Neural cell (in vitro differentiated cells): Measurements from ENCODE around the gene PCED1A. TPM values are rescaled to one million over a fixed set of nuclear protein-coding genes. Genes with fewer than 3 reads are reported as not detected.

Experiments
- H2AFZ ChIP-seq: fragments of 200-600, 300-800 bp; sonication (generic), shearing (Covaris generic); 2 replicates; pipeline ENCODE4 v1.6.0; 2014; ENCODE audit warnings: low read depth, mild to moderate bottlenecking, antibody characterized with exemption, low read length, moderate library complexity
- H3F3A ChIP-seq: fragments of 200-600 bp; shearing (Covaris generic); 2 replicates; pipeline ENCODE4 v1.6.1; 2016; ENCODE audit warnings: mild to moderate bottlenecking, moderate library complexity, mixed read lengths, antibody characterized with exemption, low read length; ENCODE audit not compliant: insufficient read depth, poor library complexity, severe bottlenecking
- H3K27ac ChIP-seq: fragments of 200-600, 300-800 bp; sonication (generic), shearing (Covaris generic); 2 replicates; pipeline ENCODE4 v1.5.1; 2014; ENCODE audit warnings: mild to moderate bottlenecking, low read length, moderate library complexity
- H3K27me3 ChIP-seq: fragments of 300-800, 200-600 bp; sonication (generic), shearing (Covaris generic); 2 replicates; pipeline ENCODE4 v1.6.0; 2014; ENCODE audit warnings: mild to moderate bottlenecking, low read depth, low read length, moderate library complexity; ENCODE audit not compliant: insufficient read depth
- H3K36me3 ChIP-seq: fragments of 300-800, 200-600 bp; sonication (generic), shearing (Covaris generic); 2 replicates; pipeline ENCODE4 v1.5.1; 2014; ENCODE audit warnings: mild to moderate bottlenecking, antibody characterized with exemption, low read length, moderate library complexity; ENCODE audit not compliant: insufficient read depth
- H3K4me2 ChIP-seq: fragments of 300-800, 200-600 bp; sonication (generic), shearing (Covaris generic); 2 replicates; pipeline ENCODE4 v1.6.0; 2014; ENCODE audit warnings: mild to moderate bottlenecking, low read length
- H3K4me3 ChIP-seq: fragments of 300-800, 200-600 bp; sonication (generic), shearing (Covaris generic); 2 replicates; pipeline ENCODE4 v1.5.1; 2014; ENCODE audit warnings: mild to moderate bottlenecking, low read length, moderate library complexity
- H3K79me2 ChIP-seq: fragments of 200-600 bp; shearing (Covaris generic); replicated peaks from 2 replicates; pipeline ENCODE4 v1.6.0; 2014; ENCODE audit warnings: mild to moderate bottlenecking, low read length, moderate library complexity; ENCODE audit not compliant: insufficient read depth
- H3K9ac ChIP-seq: fragments of 300-800, 200-600 bp; sonication (generic), shearing (Covaris generic); 2 replicates; pipeline ENCODE4 v1.6.1; 2016; ENCODE audit warnings: mild to moderate bottlenecking, low read length, mixed read lengths
- H3K9me2 ChIP-seq: fragments of 200-600 bp; shearing (Covaris generic); 2 replicates; pipeline ENCODE4 v1.6.1; 2016; ENCODE audit warnings: mild to moderate bottlenecking, low read length, mixed read lengths; ENCODE audit not compliant: insufficient read depth
- H3K9me3 ChIP-seq: fragments of 200-600, 300-800 bp; sonication (generic), shearing (Covaris generic); 2 replicates; pipeline ENCODE4 v1.6.1; 2016; ENCODE audit warnings: mild to moderate bottlenecking, mixed run types, low read length, moderate library complexity, mixed read lengths
- H4K20me1 ChIP-seq: fragments of 200-600 bp; shearing (Covaris generic); 2 replicates; pipeline ENCODE4 v1.6.1; 2016; ENCODE audit warnings: mild to moderate bottlenecking, mixed run types; ENCODE audit not compliant: insufficient read depth
- EP300 ChIP-seq: fragments of 450-650 bp; conservative IDR thresholded peaks from 2 replicates; pipeline ENCODE4 v1.6.1; 2014; ENCODE audit warnings: antibody characterized with exemption, mild to moderate bottlenecking, moderate library complexity; ENCODE audit not compliant: poor library complexity, severe bottlenecking
- EZH2 ChIP-seq: fragments of 200-600, 300-800 bp; shearing (Covaris generic), sonication (generic); IDR thresholded peaks from 2 replicates; pipeline ENCODE4 v1.6.1; 2014; ENCODE audit warnings: antibody characterized with exemption, low read length, borderline replicate concordance, mild to moderate bottlenecking; ENCODE audit not compliant: insufficient read depth, poor library complexity, severe bottlenecking
- MXI1 ChIP-seq: fragments of 450-650 bp; conservative IDR thresholded peaks from 2 replicates; pipeline ENCODE4 v1.6.1; 2014; ENCODE audit warnings: antibody characterized with exemption, mild to moderate bottlenecking; ENCODE audit not compliant: poor library complexity, severe bottlenecking
- POLR2AphosphoS5 ChIP-seq: IDR thresholded peaks from 2 replicates; pipeline ENCODE4 v1.6.1; 2012
- RAD21 ChIP-seq: fragments of 450-650 bp; conservative IDR thresholded peaks from 2 replicates; pipeline ENCODE4 v1.6.1; 2014; ENCODE audit warnings: antibody characterized with exemption, mild to moderate bottlenecking, moderate library complexity
- SMC3 ChIP-seq: fragments of 450-650 bp; conservative IDR thresholded peaks from 2 replicates; pipeline ENCODE4 v1.6.1; 2014; ENCODE audit warnings: antibody characterized with exemption, mild to moderate bottlenecking, moderate library complexity; ENCODE audit not compliant: poor library complexity
- TAF1 ChIP-seq: IDR thresholded peaks from 2 replicates; pipeline ENCODE4 v1.6.1; 2012; ENCODE audit warnings: low read depth
- polyA plus RNA-seq: library from polyadenylated mRNA; depleted of rRNA; stranded (reverse); fragments of >200 nt; gene quantifications from 2 replicates; pipeline ENCODE4 v1.2.3, GENCODE V29; 2014
- TF ChIP-seq, protein P1 (sequence below): fragments of 450-650 bp; IDR thresholded peaks from 2 replicates; pipeline ENCODE4 v1.5.1; 2014; ENCODE audit warnings: antibody characterized with exemption, mild to moderate bottlenecking, moderate library complexity; ENCODE audit not compliant: poor library complexity, severe bottlenecking
- TF ChIP-seq, protein P2 (sequence below): IDR thresholded peaks from 2 replicates; pipeline ENCODE4 v1.6.1; 2012; ENCODE audit warnings: borderline replicate concordance

Gene PCED1A
- polyA plus RNA-seq, 1 donor from 2014 or later, result 132 TPM

DNA sequence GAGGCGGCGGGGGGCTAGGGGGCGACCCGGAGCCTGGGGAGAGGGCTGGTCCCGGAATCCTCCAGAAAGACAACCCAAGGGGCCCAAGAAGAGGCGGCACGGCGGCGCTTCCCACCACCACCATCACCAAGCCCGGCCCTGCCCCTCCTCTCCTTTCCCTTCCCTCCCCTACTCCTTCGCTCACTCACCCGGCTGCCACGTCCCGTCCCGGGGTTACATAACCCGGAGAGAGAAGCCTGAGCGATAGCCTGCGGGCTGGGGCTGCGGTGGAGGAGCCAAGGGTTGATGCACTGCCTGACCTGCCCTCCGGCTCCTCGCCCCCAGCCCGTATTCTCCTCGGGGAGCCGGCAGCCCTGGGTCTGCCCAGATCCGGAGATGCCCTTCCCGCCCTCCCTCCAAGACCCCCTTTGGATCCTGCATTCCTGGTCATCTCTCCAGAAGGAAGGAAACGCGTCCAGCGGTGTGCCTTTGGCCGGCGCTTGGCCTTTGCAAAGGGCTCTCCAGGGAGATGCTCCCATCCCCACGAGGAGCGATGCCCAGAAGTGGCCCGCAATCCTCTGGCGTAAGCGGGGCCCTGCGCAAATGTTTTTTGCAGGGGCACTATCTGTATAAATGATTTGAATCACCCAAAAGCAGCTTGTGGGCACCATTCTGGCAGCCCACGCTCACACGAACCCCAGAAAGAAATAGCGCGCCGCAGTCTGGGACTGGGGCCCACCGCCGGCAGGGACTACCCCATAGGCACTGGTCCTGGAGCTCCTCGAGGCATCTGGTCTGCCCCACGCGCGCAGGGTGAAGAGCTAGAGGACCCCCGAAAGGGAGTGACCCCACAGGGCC, 35.4 kb downstream of the PCED1A start:
- Histone ChIP-seq H3K4me2 (no peak overlapping the region), H3F3A (no peaks in the 10 kb centered on the region), H3K79me2 (no peaks in the 10 kb centered on the region), H3K9ac (no peak overlapping the region), H3K36me3 (no peaks in the 10 kb centered on the region), H4K20me1 (no peaks in the 10 kb centered on the region), H3K9me2 (no peaks in the 10 kb centered on the region), H3K27me3 (peaks cover 63% of the 10 kb centered on the region), H3K9me3 (no peaks in the 10 kb centered on the region), H3K27ac (no peak overlapping the region), H2AFZ (no peak overlapping the region), H3K4me3 (no peak overlapping the region)
- TF ChIP-seq, protein P1, sequence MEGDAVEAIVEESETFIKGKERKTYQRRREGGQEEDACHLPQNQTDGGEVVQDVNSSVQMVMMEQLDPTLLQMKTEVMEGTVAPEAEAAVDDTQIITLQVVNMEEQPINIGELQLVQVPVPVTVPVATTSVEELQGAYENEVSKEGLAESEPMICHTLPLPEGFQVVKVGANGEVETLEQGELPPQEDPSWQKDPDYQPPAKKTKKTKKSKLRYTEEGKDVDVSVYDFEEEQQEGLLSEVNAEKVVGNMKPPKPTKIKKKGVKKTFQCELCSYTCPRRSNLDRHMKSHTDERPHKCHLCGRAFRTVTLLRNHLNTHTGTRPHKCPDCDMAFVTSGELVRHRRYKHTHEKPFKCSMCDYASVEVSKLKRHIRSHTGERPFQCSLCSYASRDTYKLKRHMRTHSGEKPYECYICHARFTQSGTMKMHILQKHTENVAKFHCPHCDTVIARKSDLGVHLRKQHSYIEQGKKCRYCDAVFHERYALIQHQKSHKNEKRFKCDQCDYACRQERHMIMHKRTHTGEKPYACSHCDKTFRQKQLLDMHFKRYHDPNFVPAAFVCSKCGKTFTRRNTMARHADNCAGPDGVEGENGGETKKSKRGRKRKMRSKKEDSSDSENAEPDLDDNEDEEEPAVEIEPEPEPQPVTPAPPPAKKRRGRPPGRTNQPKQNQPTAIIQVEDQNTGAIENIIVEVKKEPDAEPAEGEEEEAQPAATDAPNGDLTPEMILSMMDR, result no peak
- TF ChIP-seq POLR2AphosphoS5, result no peak
- TF ChIP-seq TAF1, result no peak
- TF ChIP-seq SMC3, result no peak
- TF ChIP-seq EZH2, result no peak
- TF ChIP-seq EP300, result no peak
- TF ChIP-seq, protein P2, sequence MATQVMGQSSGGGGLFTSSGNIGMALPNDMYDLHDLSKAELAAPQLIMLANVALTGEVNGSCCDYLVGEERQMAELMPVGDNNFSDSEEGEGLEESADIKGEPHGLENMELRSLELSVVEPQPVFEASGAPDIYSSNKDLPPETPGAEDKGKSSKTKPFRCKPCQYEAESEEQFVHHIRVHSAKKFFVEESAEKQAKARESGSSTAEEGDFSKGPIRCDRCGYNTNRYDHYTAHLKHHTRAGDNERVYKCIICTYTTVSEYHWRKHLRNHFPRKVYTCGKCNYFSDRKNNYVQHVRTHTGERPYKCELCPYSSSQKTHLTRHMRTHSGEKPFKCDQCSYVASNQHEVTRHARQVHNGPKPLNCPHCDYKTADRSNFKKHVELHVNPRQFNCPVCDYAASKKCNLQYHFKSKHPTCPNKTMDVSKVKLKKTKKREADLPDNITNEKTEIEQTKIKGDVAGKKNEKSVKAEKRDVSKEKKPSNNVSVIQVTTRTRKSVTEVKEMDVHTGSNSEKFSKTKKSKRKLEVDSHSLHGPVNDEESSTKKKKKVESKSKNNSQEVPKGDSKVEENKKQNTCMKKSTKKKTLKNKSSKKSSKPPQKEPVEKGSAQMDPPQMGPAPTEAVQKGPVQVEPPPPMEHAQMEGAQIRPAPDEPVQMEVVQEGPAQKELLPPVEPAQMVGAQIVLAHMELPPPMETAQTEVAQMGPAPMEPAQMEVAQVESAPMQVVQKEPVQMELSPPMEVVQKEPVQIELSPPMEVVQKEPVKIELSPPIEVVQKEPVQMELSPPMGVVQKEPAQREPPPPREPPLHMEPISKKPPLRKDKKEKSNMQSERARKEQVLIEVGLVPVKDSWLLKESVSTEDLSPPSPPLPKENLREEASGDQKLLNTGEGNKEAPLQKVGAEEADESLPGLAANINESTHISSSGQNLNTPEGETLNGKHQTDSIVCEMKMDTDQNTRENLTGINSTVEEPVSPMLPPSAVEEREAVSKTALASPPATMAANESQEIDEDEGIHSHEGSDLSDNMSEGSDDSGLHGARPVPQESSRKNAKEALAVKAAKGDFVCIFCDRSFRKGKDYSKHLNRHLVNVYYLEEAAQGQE, result no peak
- TF ChIP-seq RAD21, result no peak
- no peak for TF ChIP-seq MXI1

DNA sequence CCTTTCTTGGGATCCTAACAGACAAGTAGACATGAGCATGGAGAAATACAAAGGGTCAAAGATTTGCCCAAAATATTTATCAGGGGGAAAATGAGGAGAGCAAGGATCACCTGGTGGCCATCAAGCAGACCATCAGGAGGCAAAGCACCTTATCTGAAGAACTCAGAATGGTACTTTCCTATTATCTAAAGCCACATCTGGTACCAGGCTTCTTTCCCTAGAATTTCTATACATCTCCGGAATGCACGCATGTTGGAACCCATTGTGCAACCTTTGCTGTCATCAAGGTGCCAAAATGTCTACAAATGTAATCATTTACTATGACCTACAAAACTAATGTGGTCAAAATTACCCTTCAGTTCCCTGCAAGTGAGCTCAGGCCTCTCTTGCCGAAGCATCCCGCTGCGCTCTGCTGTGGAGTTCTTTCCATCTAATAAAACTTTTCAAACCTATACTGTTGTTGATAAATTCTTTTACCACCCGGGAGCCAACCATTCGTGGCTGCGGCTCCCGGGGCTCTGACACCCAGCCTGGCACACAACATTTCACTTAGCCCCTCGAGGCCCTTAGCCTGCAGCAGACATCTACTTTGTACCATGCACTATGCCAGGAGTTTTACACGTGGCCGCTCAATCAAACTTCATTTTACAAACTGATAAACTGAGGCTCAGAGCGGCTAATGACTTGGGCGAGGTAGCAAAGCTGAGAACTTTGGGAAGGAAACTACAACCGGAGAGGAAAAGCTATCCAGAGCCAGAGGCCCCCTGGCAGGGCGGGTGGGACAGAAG, 36.2 kb downstream of the PCED1A start:
- Histone ChIP-seq H3F3A (no peaks in the 10 kb centered on the region), H3K79me2 (no peaks in the 10 kb centered on the region), H2AFZ (no peak overlapping the region), H3K27me3 (peaks cover 71% of the 10 kb centered on the region), H3K9ac (no peak overlapping the region), H3K9me2 (no peaks in the 10 kb centered on the region), H3K4me3 (no peak overlapping the region), H3K27ac (no peak overlapping the region), H3K36me3 (no peaks in the 10 kb centered on the region), H3K9me3 (no peaks in the 10 kb centered on the region), H3K4me2 (no peak overlapping the region), H4K20me1 (no peaks in the 10 kb centered on the region)
- TF ChIP-seq EP300, result no peak
- TF ChIP-seq EZH2, result no peak
- no peak for TF ChIP-seq MXI1
- TF ChIP-seq, protein P1, result no peak
- no peak for TF ChIP-seq TAF1
- no peak for TF ChIP-seq POLR2AphosphoS5
- no peak for TF ChIP-seq SMC3
